ENCODE measurements around the gene CCDC33. TPM values are rescaled to one million over a fixed set of nuclear protein-coding genes. Genes with fewer than 3 reads are reported as not detected.

CCDC33 gene
- total RNA-seq, 1 donor from 2014 or later, result not detected

GRCh38 chr15:74234598-74234875, 1.6 kb upstream of the CCDC33 start:
- no peak for DNase-seq (ENCODE audit: extremely low spot score, unreplicated experiment)
- TF ChIP-seq CTCF (IDR thresholded peaks at IDR 0.05), result no peak
- no peaks in the 10 kb centered on the region for H3K36me3 Mint-ChIP-seq (ENCODE audit: unreplicated experiment)
- H3K4me3 Mint-ChIP-seq (ENCODE audit: unreplicated experiment), result no peak overlapping the region
- peaks cover 29% of the 10 kb centered on the region for H3K4me1 Mint-ChIP-seq (ENCODE audit: unreplicated experiment)
- H3K27ac Mint-ChIP-seq (ENCODE audit: unreplicated experiment), result no peak overlapping the region
- H3K9me3 Mint-ChIP-seq (ENCODE audit: unreplicated experiment), result no peaks in the 10 kb centered on the region
- H3K27me3 Mint-ChIP-seq (ENCODE audit: unreplicated experiment), result peaks cover 3% of the 10 kb centered on the region

GRCh38 chr15:74239051-74239705, 3.1 kb downstream of the CCDC33 start:
- DNase-seq (ENCODE audit: extremely low spot score, unreplicated experiment), result no peak
- no peak overlapping the region for H3K4me3 Mint-ChIP-seq (ENCODE audit: unreplicated experiment)
- H3K27ac Mint-ChIP-seq (ENCODE audit: unreplicated experiment), result peak overlapping the region; percentile 64
- no peaks in the 10 kb centered on the region for H3K36me3 Mint-ChIP-seq (ENCODE audit: unreplicated experiment)
- H3K9me3 Mint-ChIP-seq (ENCODE audit: unreplicated experiment), result no peaks in the 10 kb centered on the region
- H3K27me3 Mint-ChIP-seq (ENCODE audit: unreplicated experiment), result no peaks in the 10 kb centered on the region
- H3K4me1 Mint-ChIP-seq (ENCODE audit: unreplicated experiment), result peaks cover 57% of the 10 kb centered on the region
- TF ChIP-seq CTCF (IDR thresholded peaks at IDR 0.05), result no peak

GRCh38 chr15:74240002-74240568, 4.0 kb downstream of the CCDC33 start:
- peak; percentile 58 for TF ChIP-seq CTCF (IDR thresholded peaks at IDR 0.05)
- no peaks in the 10 kb centered on the region for H3K27me3 Mint-ChIP-seq (ENCODE audit: unreplicated experiment)
- H3K4me1 Mint-ChIP-seq (ENCODE audit: unreplicated experiment), result peaks cover 58% of the 10 kb centered on the region
- no peak overlapping the region for H3K4me3 Mint-ChIP-seq (ENCODE audit: unreplicated experiment)
- DNase-seq (ENCODE audit: extremely low spot score, unreplicated experiment), result peak; percentile 94
- H3K36me3 Mint-ChIP-seq (ENCODE audit: unreplicated experiment), result no peaks in the 10 kb centered on the region
- no peaks in the 10 kb centered on the region for H3K9me3 Mint-ChIP-seq (ENCODE audit: unreplicated experiment)
- peak overlapping the region; percentile 64 for H3K27ac Mint-ChIP-seq (ENCODE audit: unreplicated experiment)

GRCh38 chr15:74240897-74241614, 4.9 kb downstream of the CCDC33 start:
- peaks cover 65% of the 10 kb centered on the region for H3K4me1 Mint-ChIP-seq (ENCODE audit: unreplicated experiment)
- DNase-seq (ENCODE audit: extremely low spot score, unreplicated experiment), result no peak
- H3K36me3 Mint-ChIP-seq (ENCODE audit: unreplicated experiment), result no peaks in the 10 kb centered on the region
- no peak overlapping the region for H3K4me3 Mint-ChIP-seq (ENCODE audit: unreplicated experiment)
- H3K9me3 Mint-ChIP-seq (ENCODE audit: unreplicated experiment), result no peaks in the 10 kb centered on the region
- H3K27ac Mint-ChIP-seq (ENCODE audit: unreplicated experiment), result peak overlapping the region; percentile 40
- no peaks in the 10 kb centered on the region for H3K27me3 Mint-ChIP-seq (ENCODE audit: unreplicated experiment)
- TF ChIP-seq CTCF (IDR thresholded peaks at IDR 0.05), result no peak

- H3K36me3 Mint-ChIP-seq (ENCODE audit: unreplicated experiment), result no peaks in the 10 kb centered on the region
- H3K9me3 Mint-ChIP-seq (ENCODE audit: unreplicated experiment), result no peaks in the 10 kb centered on the region
- no peaks in the 10 kb centered on the region for H3K27me3 Mint-ChIP-seq (ENCODE audit: unreplicated experiment)
- H3K27ac Mint-ChIP-seq (ENCODE audit: unreplicated experiment), result peak overlapping the region; percentile 59
- DNase-seq (ENCODE audit: extremely low spot score, unreplicated experiment), result no peak
- H3K4me1 Mint-ChIP-seq (ENCODE audit: unreplicated experiment), result peaks cover 66% of the 10 kb centered on the region
- H3K4me3 Mint-ChIP-seq (ENCODE audit: unreplicated experiment), result no peak overlapping the region
- no peak for TF ChIP-seq CTCF (IDR thresholded peaks at IDR 0.05)
These were observed 6.5 kb downstream of the CCDC33 start for GRCh38 chr15:74242441-74243185.

Measured in osteocyte (in vitro differentiated cells).